GM21825 (cell line): ENCODE results near the gene IDH3G.

Experiments used
- ATAC-seq: cut with Tn5 transposase; IDR thresholded peaks from one replicate; pipeline ENCODE4 v1.9.1; 2021; ENCODE audit warnings: mild to moderate bottlenecking, moderate library complexity; ENCODE audit not compliant: unreplicated experiment

The IDH3G gene

GRCh38 chrX:153816831-153817690 is 22.9 kb upstream of the IDH3G start:
- no peak for ATAC-seq

- no peak for ATAC-seq
Measured at GRCh38 chrX:153814591-153815315, 20.6 kb upstream of the IDH3G start.

GRCh38 chrX:153813161-153813560 is 19.0 kb upstream of the IDH3G start:
- ATAC-seq = no peak

- ATAC-seq = no peak
Measured at GRCh38 chrX:153812220-153812619, 18.0 kb upstream of the IDH3G start.

GRCh38 chrX:153807976-153808375 is 13.8 kb upstream of the IDH3G start:
- ATAC-seq = no peak

GRCh38 chrX:153806999-153807575 is 12.9 kb upstream of the IDH3G start:
- ATAC-seq = no peak

GRCh38 chrX:153805436-153805835 is 11.3 kb upstream of the IDH3G start:
- ATAC-seq = no peak

- ATAC-seq = no peak
Measured at GRCh38 chrX:153804621-153805020, 10.4 kb upstream of the IDH3G start.

GRCh38 chrX:153804100-153804595 is 10.0 kb upstream of the IDH3G start:
- no peak for ATAC-seq

GRCh38 chrX:153803211-153804099 is 9.3 kb upstream of the IDH3G start:
- ATAC-seq = no peak

GRCh38 chrX:153802513-153803045 is 8.4 kb upstream of the IDH3G start:
- ATAC-seq = no peak

- no peak for ATAC-seq
Measured at GRCh38 chrX:153801669-153802068, 7.5 kb upstream of the IDH3G start.

GRCh38 chrX:153800746-153801145 is 6.6 kb upstream of the IDH3G start:
- ATAC-seq = no peak

- ATAC-seq = no peak
Measured at GRCh38 chrX:153800177-153800722, 6.1 kb upstream of the IDH3G start.

- no peak for ATAC-seq
Measured at GRCh38 chrX:153799326-153799725, 5.2 kb upstream of the IDH3G start.

GRCh38 chrX:153797415-153798015 is 3.3 kb upstream of the IDH3G start:
- ATAC-seq = no peak

- ATAC-seq = no peak
Measured at GRCh38 chrX:153794897-153795816, 982 bp upstream of the IDH3G start.

GRCh38 chrX:153793291-153793690 is 884 bp downstream of the IDH3G start:
- ATAC-seq = no peak

GRCh38 chrX:153792368-153792767 is 1.8 kb downstream of the IDH3G start:
- ATAC-seq = no peak
